HL-60/S4 treated with phorbol 12-myristate 13-acetate at 8.2 ng/mL for 4 days and 3 days (cell line): ENCODE data around the gene CCDC137.

Source experiments
- in situ Hi-C: fragments of 300-500 bp; cut with MboI; formaldehyde crosslinking; loops from 2 replicates; pipeline ENCODE4 v1.15.0; 2022; ENCODE audit warnings: low sequenced_read_pairs

CCDC137 gene

DNA sequence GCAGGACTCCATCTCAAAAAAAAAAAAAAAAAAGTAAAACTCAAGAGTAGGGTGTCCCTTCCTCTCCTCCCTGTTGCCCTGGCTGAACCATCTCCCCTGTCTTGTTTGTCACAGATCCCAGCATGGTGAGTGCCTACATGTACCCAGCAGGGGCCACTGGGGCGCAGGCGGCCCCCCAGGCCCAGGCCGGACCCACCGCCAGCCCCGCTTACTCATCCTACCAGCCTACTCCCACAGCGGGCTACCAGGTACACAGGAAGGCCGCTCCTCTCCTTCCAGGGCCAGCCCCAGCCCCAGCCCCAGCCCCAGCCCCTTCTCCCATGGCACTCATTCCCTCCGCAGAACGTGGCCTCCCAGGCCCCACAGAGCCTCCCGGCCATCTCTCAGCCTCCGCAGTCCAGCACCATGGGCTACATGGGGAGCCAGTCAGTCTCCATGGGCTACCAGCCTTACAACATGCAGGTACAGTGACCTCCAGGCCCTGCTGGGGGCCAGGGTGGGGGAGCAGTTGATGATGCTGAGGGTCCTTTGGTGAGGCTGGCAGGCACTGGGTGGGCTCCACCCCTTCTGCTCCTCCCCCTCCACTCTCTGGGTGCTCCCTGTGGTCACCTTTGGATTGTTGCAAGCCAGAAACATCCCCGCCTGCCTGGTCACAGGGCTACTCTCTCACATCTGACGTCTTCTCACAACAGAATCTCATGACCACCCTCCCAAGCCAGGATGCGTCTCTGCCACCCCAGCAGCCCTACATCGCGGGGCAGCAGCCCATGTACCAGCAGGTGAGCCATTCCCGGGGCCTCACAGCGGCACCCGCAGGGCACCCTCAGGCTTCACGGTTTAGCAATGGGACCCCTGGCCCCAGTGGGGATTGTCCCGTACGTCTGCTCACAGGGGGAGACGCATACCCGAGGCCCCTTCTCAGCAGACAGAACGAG, 34.1 kb downstream of the CCDC137 start:
- in situ Hi-C loops = no loop called here

DNA sequence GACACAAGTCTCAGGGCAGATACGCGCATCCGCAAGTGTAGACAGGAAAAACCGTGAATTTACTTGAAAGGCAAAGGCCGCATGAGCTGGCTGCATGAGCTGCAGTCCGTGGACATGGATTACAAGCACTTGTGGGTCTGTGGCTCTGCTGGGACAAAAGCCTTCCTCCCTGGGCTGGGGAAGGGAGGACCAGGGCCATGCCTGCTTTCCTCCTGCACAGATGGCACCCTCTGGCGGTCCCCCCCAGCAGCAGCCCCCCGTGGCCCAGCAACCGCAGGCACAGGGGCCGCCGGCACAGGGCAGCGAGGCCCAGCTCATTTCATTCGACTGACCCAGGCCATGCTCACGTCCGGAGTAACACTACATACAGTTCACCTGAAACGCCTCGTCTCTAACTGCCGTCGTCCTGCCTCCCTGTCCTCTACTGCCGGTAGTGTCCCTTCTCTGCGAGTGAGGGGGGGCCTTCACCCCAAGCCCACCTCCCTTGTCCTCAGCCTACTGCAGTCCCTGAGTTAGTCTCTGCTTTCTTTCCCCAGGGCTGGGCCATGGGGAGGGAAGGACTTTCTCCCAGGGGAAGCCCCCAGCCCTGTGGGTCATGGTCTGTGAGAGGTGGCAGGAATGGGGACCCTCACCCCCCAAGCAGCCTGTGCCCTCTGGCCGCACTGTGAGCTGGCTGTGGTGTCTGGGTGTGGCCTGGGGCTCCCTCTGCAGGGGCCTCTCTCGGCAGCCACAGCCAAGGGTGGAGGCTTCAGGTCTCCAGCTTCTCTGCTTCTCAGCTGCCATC, 34.9 kb downstream of the CCDC137 start:
- in situ Hi-C loops = no loop called here

DNA sequence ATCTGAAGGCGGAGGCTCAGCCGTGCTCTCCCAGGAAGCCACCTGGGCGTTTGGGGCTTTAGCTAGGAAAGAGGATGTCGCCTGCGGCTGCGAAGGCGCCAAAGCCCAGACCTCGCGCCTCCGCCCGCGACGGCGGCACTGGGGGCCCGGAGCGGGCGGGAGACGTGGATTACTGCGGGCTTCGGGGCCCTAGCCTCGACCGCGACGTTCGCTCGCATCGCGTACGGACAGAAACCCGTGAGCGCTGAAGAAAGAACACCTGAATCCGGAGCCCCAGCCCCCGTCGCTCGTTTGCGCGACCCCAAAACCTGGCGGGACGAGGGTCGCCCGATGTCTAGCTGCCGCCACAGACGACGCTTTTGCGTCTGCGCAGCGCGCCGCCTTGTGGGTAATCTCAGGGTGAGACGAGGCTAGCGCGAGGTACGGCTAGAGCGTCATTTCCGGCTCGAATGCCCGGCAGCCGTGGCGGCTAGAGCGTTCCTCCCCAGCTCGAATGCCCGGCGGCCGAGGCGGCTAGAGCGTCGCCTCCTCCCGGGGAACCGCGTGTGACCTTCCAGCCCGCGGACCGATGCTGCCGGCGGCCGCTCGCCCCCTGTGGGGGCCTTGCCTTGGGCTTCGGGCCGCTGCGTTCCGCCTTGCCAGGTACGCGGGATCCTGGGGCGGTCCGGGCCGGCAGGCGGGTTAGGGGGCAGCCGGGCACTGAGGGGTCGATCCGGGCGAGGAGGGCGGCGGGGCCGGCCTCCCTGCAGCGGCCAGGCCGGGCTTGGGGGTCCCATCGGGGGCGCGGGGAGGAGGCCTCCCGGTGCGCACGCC, 36.6 kb downstream of the CCDC137 start, which contains the start of gene MRPL12:
Gene MRPL12 (plus strand): TSS at position 434 of the 813 bp plus-strand sequence. CDS start 135 bp downstream, at position 569.
- in situ Hi-C loops = no loop called here

- in situ Hi-C loops = no loop called here
Measured at GRCh38 chr17:81703747-81704654, 37.5 kb downstream of the CCDC137 start.

GRCh38 chr17:81705518-81706231, 39.1 kb downstream of the CCDC137 start:
- in situ Hi-C loops = no loop called here

GRCh38 chr17:81706232-81706611, 39.7 kb downstream of the CCDC137 start:
- in situ Hi-C loops = no loop called here

DNA sequence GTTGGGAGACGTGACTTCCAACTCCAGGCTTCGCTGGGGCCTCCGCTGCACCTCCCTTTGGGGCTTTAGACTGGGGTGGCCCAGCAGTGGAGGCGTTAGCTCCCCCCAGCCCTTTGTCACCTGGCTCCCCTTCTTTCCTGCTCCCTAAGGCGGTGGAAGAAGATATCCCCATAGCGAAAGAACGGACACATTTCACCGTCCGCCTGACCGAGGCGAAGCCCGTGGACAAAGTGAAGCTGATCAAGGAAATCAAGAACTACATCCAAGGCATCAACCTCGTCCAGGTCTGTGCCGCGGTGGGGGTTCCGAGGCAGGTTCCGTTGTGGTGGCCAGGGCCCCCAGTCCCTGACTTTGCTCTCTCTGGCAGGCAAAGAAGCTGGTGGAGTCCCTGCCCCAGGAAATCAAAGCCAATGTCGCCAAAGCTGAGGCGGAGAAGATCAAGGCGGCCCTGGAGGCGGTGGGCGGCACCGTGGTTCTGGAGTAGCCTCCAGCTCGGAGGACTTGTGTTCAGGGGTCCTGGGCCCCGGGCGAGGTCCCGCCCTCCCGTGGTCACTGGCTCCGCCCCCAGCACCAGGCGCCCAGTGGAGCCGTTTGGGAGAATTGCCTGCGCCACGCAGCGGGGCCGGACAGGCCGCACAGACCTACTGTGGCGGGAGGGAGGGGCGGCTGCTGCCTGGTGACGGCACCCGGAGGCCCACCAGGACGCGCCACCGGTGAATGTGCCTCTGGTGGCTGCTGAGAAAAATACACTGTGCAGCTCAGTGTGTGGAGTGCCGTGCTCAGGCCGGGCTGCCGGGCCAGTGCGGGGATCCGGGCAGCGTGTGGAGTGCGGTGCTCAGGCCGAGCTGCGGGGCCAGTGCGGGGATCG, 40.5 kb downstream of the CCDC137 start:
- in situ Hi-C loops = no loop called here

GRCh38 chr17:81707725-81708646, 41.4 kb downstream of the CCDC137 start:
- in situ Hi-C loops = no loop called here

DNA sequence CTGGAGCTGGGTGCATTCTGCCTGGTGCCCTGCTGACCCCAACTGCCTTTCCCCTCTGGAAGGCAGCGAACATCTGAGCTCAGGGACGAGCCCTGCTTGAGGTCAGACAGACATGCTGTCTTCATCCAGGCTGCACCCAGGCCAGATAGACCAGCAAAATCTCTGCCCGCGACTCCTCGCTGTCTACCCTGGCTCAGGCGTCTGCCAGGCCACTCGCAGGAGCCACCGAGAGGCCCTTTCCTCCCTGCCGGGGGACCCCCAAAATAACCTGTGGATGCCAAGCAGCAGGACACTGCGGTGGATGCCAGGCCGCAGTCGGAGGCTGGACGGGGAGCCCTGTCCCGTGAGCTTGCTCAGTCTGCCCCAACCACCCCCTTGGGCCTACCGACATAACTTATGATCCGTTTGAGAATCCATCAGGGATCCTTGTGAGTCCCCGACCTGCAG, 42.2 kb downstream of the CCDC137 start:
- in situ Hi-C loops = no loop called here

DNA sequence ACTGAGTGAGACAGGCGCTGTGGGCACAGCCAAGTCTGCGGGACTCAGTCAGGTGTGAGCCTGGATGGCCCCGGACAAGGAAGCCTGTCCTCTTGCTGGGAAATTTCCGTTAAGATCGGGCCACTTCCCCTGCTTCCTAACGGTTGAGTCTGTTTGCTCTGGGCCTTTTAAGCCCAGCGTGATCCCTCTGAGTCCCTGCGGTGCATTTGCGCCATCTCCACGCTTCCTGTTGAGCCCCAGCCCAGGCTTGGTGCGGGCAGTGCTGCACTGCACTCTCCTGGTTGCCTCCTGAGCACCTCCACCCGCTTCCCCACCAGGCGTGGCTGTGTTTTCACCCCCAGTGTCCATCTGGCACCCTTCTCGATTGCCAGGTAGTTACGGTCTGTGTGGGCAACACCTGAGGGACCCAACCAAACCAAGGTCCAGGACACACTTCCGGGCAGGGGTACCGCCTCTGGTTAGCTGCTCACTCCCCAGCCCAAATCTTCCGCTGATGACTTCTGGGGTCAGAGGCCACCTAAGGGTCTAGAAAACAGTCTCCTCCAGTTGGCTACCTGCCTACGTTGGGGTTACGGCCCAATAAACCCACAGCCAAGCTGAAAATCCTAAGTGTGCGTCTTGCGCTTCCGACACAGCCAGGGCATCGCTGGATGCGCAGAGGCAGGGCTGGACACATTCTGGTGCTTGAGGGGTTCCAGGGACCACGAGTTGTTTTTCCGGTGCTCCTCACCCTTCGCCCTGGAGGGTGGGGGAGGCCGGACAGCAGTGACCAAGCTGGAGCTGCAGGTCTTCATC, 44.2 kb downstream of the CCDC137 start:
- in situ Hi-C loops = no loop called here

GRCh38 chr17:81711814-81712467, 45.4 kb downstream of the CCDC137 start, which contains the start of gene SLC25A10:
Gene SLC25A10 (plus strand): TSS chr17:81712284. CDS start chr17:81712427, 143 bp downstream.
- in situ Hi-C loops = no loop called here

DNA sequence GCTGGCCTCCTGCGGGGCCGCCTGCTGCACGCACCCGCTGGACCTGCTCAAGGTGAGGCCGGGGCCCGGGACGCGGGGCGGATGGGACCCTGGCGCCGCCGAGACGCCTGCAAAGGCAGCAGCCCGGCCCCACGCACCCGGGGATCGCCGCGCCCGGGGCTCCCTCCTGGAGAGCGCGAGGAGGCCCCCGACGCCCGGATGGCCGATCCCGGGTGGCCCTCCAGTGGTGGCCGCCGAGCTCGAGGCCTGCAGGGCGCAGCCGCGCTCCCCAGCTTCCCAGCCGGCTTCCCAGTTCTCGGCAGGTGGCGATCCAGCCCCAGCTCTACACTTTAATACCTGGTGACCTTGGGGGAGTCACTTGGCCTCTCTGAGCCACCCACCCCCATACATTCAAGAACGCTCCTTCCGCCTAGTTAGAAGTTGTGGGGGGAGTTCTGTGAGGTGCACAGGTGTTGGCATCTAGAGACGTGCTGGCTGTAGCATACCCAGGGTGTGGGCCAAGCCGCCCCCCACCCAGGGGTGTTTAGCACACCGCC, 46.0 kb downstream of the CCDC137 start:
- in situ Hi-C loops = no loop called here

DNA sequence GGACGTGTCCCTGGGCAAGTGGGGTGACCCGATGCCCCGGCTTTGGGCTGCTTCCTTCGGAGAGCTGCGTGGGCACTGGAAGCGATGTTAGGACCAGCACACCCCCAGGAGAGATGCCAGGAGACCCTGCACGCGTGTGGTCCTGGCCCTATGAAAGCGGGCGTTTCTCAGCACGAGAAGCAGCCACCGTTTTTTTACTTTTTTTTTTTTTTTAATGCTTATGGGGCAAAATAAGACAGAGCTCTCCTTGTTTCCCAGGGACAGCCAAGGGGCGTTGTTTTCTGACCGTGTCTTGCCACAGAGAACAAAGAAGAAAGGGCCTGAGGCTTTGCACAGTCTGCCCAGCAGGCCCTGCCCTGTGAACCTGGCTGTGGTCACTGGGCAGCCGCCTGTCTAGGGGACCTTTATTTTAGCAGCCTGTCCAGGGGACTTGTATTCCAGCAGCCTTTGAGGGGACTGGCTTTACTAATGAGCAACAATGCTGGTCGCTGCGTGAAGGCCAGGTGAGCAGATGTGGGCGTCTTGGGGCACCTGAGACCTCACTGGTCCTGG, 46.5 kb downstream of the CCDC137 start:
- in situ Hi-C loops = no loop called here

- in situ Hi-C loops = no loop called here
Measured at GRCh38 chr17:81713556-81714411, 47.2 kb downstream of the CCDC137 start.
